Measurements from ENCODE around the gene CYP24A1.

The CYP24A1 gene

GRCh38 chr20:54177378-54177777, 3.6 kb upstream of the CYP24A1 start:
- no peak for DNase-seq (ENCODE audit: extremely low read depth in 1 of 2, low read depth in 1 of 2)

DNA sequence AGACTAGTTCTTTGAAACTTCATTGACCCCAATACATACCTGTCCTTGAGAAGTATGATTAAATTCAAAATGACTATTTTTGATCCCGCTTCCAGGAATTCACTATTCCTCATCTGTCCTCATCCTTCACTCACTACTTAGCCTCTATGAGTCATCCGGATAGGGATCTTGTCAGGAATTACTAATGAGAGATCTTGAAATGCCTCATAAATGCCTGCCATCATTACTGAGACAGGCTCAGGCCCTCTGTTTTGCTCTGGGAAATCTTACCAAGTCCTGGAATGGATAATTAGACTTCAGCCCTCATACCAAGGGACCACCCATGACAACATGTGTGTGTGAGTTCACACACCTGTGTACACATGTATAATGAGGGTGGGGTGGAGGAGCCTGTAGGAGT, 2.8 kb upstream of the CYP24A1 start:
- DNase-seq (ENCODE audit: extremely low read depth in 1 of 2, low read depth in 1 of 2) = no peak

- DNase-seq (ENCODE audit: extremely low read depth in 1 of 2, low read depth in 1 of 2) = no peak
Measured at GRCh38 chr20:54174457-54175175, 830 bp upstream of the CYP24A1 start.

- no peak for DNase-seq (ENCODE audit: extremely low read depth in 1 of 2, low read depth in 1 of 2)
Measured at GRCh38 chr20:54172856-54173652, 732 bp downstream of the CYP24A1 start.

- DNase-seq (ENCODE audit: extremely low read depth in 1 of 2, low read depth in 1 of 2) = no peak
Measured at GRCh38 chr20:54172532-54172855, 1.3 kb downstream of the CYP24A1 start.

GRCh38 chr20:54170963-54171362, 2.8 kb downstream of the CYP24A1 start:
- no peak for DNase-seq (ENCODE audit: extremely low read depth in 1 of 2, low read depth in 1 of 2)

GRCh38 chr20:54170026-54170471, 3.7 kb downstream of the CYP24A1 start:
- no peak for DNase-seq (ENCODE audit: extremely low read depth in 1 of 2, low read depth in 1 of 2)

DNA sequence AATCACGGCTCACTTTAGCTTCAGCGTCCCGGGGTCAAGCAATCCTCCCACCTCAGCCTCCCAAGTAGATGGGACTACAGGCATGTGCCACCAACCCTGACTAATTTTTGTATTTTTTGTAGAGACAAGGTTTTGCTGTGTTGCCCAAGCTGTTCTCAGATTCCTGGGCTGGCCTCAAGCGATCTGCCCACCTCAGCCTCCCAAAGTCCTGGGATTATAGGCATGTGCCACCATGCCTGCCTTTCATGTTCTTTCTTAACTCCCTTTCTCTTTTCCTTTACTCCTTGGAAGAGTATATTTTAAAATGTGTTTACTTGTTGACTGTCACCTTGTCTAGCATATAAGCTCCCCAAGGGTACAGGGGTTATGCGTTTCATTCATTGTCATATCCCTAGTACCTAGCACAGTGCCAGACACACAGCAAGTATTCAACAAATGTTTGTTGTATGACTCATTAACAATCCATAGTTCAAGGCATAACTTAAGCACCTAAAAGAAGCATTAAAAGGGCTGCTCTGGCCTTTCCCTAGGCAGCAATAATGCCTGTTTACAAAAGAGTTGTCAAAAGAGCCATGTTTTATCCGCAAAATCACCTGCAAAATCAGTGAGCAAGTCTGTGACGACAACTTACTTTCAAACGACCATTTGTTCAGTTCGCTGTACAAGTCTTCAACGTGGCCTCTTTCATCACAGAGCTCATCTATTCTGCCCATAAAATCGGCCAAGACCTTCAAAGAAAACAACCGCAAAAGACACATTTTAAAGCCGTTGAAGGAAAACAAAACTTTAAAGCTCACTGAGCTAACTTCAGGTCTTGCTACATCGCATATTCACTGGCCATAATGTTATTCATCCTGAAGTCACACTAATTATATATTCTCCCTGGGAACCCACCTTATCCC, 4.6 kb downstream of the CYP24A1 start:
- DNase-seq (ENCODE audit: extremely low read depth in 1 of 2, low read depth in 1 of 2) = no peak

- DNase-seq (ENCODE audit: extremely low read depth in 1 of 2, low read depth in 1 of 2) = no peak
Measured at GRCh38 chr20:54167909-54168872, 5.6 kb downstream of the CYP24A1 start.

DNA sequence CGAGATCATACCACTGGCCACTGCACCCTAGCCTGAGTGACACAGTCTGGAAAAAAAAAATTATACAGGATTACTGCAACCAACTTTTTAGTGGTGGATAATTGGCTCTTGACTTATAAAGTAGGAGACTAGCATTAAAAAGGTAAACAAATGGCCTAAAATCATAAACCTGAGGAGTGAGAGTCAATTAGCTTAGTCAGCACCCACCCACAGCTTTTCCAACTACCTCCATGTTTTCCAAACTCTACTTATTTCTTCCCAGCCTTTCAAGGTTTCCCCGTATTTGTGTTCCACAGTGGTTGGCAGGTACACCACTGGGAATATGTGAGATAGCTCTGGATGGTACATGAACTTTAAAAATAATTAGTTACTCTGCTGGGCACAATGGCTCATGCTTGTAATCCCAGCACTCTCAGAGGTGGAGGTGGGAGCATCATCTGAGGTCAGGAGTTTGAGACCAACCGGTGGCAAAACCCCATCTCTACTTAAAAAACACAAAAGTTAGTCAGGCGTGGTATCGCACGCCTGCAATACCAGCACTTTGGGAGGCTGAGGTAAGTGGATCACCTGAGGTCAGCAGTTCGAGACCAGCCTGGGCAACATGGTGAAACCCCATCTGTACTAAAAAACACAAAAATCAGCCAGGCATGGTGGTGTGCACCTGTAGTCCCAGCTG, 6.7 kb downstream of the CYP24A1 start:
- DNase-seq (ENCODE audit: extremely low read depth in 1 of 2, low read depth in 1 of 2) = no peak

GRCh38 chr20:54165803-54166202, 8.0 kb downstream of the CYP24A1 start:
- no peak for DNase-seq (ENCODE audit: extremely low read depth in 1 of 2, low read depth in 1 of 2)

DNA sequence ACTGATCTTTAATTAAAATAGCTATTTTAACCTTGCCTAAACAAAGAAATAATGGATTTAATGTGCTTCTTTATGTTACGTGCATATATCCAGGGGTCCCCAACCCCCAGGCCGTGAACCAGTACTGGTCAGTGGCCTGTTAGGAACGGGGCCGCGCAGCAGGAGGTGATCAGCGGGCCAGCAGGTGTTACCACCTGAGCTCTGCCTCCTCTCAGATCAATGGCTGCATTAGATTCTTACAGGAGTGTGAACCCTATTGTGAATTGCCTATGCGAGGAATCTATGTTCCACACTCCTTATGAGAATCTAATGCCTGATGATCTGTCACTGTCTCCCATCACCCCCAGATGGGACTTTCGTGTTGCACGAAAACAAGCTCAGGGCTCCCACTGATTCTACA, 8.8 kb downstream of the CYP24A1 start:
- no peak for DNase-seq (ENCODE audit: extremely low read depth in 1 of 2, low read depth in 1 of 2)

DNA sequence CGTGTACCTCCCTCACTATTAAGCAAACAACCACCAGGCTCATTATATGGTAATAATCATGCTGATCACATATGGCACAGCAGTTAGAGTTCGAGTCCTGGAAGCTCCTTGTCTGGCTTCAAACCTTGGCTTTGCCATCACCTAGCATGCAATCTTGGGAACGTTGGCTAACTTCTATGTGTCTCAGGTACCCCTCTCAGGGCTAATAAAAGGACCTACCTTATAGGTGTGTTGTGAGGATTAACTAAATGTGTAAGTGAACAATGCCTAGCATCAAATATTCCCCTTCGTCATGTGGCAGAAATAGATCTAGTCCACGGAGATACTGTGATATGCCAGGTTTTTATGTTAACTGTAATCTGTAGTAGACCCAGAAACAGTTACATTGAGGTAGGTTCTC, 10.4 kb downstream of the CYP24A1 start:
- DNase-seq (ENCODE audit: extremely low read depth in 1 of 2, low read depth in 1 of 2) = no peak

DNA sequence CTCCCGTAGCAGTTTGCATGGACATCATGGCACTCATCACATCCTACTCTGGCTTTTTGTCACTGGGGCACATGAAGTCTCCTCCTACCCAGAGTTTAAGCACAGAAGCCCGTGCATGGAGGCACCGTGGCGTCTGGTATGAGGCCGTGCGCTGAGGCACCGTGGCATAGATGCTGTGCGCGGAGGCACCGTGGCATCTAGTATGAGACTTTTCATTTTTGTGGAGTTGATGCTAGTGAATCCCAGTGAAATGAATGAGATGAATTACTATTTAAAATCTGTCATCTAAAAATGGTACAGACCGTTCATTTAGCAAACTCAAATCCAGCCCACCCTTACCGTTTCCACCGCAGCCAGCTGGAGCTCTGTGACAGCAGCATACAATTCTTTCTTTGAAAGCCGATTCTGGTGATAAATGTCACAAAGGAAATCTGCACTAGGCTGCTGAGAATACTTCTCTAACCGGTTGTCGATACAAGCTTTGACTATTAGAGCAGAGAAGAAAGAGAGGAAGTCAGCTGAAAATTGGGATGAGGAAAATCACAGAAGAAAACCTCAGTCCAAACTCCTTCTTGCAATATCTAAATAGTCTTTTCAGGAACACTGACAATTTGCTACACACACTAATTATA, 11.3 kb downstream of the CYP24A1 start:
- no peak for DNase-seq (ENCODE audit: extremely low read depth in 1 of 2, low read depth in 1 of 2)

DNA sequence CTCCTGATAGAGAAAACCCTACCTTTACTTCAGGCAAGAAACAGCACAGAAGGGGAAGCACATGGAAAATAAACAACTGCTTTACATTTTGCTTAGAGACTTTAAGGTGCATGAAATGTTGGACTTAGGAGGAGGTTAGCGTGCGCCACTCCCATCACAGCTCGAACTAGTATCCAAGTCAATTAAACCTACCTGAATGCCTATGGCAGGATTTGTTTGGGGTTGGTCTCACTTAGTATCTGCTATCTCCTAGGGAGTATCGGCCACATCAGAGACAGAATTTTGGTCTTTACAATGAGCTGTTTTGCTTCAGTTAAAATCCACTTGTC, 12.0 kb downstream of the CYP24A1 start:
- no peak for DNase-seq (ENCODE audit: extremely low read depth in 1 of 2, low read depth in 1 of 2)

DNA sequence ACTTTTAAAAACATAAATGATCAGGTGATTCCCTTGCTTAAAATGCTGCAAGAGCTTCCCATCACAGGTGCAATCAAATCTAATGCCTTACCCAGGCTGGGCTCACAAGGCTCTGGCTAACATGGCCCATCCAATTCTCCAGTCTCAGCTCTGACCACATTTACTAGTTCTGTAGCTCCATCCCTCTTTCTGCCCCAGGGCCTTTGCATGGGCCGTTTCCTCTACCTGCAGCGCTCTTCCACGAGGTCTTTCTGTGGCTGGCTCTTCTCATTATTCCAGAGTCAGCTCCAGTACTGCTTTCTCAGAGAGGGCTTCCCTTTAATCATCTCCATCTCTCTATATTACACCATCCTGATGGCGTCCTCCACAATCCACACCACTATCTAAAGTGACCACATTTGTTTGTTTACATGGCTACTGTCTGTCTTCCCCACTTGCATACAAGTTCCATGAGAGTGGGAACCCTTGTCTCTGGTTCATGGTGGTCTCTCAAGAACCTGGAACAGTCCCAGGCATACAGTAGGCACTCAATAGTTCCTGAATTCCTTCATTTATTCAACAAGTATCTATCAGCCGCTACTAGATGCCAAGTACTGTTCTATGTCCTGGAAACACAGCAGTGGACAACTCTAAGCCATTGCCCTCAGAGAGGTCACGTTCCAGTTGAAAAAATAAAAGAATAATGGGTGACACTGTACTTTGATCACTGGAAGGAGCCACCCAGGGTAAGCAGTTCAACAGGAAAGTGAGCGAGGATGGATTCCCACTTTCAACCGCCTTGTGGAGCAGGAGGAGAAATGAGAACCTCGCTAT, 12.6 kb downstream of the CYP24A1 start:
- no peak for DNase-seq (ENCODE audit: extremely low read depth in 1 of 2, low read depth in 1 of 2)

- no peak for DNase-seq (ENCODE audit: extremely low read depth in 1 of 2, low read depth in 1 of 2)
Measured at GRCh38 chr20:54160065-54161007, 13.4 kb downstream of the CYP24A1 start.

Measured in activated CD8-positive, alpha-beta memory T cell treated with anti-CD3 and anti-CD28 coated beads for 1 hour (primary cell).